HEK293 (cell line): ENCODE results near the gene SPZ1.

Experiments used
- CTCF ChIA-PET: fragments of 350-600 bp; formaldehyde crosslinking; extraction: SDS; loops from one replicate; lab custom pipeline; 2021; ENCODE audit warnings: antibody characterized with exemption; lab: Yijun Ruan, JAX
- POLR2A ChIA-PET: fragments of 300-600 bp; formaldehyde crosslinking; extraction: SDS; loops from one replicate; lab custom pipeline; 2020; ENCODE audit warnings: antibody characterized with exemption, inconsistent platforms; lab: Yijun Ruan, JAX
- H3K27ac ChIP-seq: fragments of 200-500 bp; sonication (Bioruptor generic); 2 replicates; pipeline ENCODE4 v1.5.1; 2014; ENCODE audit warnings: low read depth, low read length, control low read depth, inconsistent platforms; ENCODE audit errors: extremely low read depth
- H3K36me3 ChIP-seq, 2 experiments: fragments of 200-500 bp in 1 of 2; sonication (Bioruptor generic) in 1 of 2; 1 replicate in 1 of 2; 2 replicates in 1 of 2; pipeline ENCODE4 v1.5.1; 2014 to 2017; ENCODE audit warnings: inconsistent platforms in 2 of 2, low read length in 2 of 2; ENCODE audit not compliant: control insufficient read depth in 2 of 2, insufficient read depth in 1 of 2
- H3K4me1 ChIP-seq: fragments of 200-500 bp; sonication (Bioruptor generic); 2 replicates; pipeline ENCODE4 v1.5.1; 2014; ENCODE audit warnings: mild to moderate bottlenecking, low read length, inconsistent platforms; ENCODE audit not compliant: control insufficient read depth, insufficient read depth
- H3K4me3 ChIP-seq: 2 replicates; pipeline ENCODE4 v1.5.1; 2011; ENCODE audit warnings: low read depth, mild to moderate bottlenecking, control low read depth, low read length, moderate library complexity
- H3K9me3 ChIP-seq: fragments of 200-500 bp; sonication (Bioruptor generic); 2 replicates; pipeline ENCODE4 v1.5.1; 2014; ENCODE audit warnings: low read depth, low read length, inconsistent platforms; ENCODE audit not compliant: control insufficient read depth, insufficient read depth
- EGR2 ChIP-seq: fragments of 450-650 bp; formaldehyde crosslinking; IDR thresholded peaks from 2 replicates; pipeline ENCODE4 v1.5.1; 2016; ENCODE audit warnings: low read depth, missing biosample characterization, missing genetic modification characterization
- GFI1B ChIP-seq: fragments of 450-650 bp; formaldehyde crosslinking; IDR thresholded peaks from 2 replicates; pipeline ENCODE4 v1.5.1; 2016; ENCODE audit warnings: missing biosample characterization, missing genetic modification characterization
- GLI2 ChIP-seq: fragments of 450-650 bp; formaldehyde crosslinking; IDR thresholded peaks from 2 replicates; pipeline ENCODE4; 2017; ENCODE audit warnings: missing biosample characterization, missing genetic modification characterization, low read depth, borderline replicate concordance
- MEIS1 ChIP-seq: sonication (generic); formaldehyde crosslinking; IDR thresholded peaks from 2 replicates; pipeline ENCODE4 v1.8.1; 2022; ENCODE audit warnings: missing genetic modification reagents, mild to moderate bottlenecking, borderline replicate concordance
- MYNN ChIP-seq: fragments of 450-650 bp; formaldehyde crosslinking; IDR thresholded peaks from 2 replicates; pipeline ENCODE4 v1.5.1; 2016; ENCODE audit warnings: missing biosample characterization, missing genetic modification characterization, borderline replicate concordance
- TRIM28 ChIP-seq: IDR thresholded peaks from 2 replicates; pipeline ENCODE4 v1.6.1; 2011; ENCODE audit warnings: low read length, control low read depth, borderline replicate concordance
- ZNF266 ChIP-seq: fragments of 450-650 bp; formaldehyde crosslinking; IDR thresholded peaks from 2 replicates; pipeline ENCODE4 v1.5.1; 2016; ENCODE audit warnings: missing biosample characterization, missing genetic modification characterization, low read depth
- ZNF292 ChIP-seq: fragments of 450-650 bp; formaldehyde crosslinking; IDR thresholded peaks from 2 replicates; pipeline ENCODE4 v1.5.1; 2016; ENCODE audit warnings: low read depth, missing biosample characterization, missing genetic modification characterization, borderline replicate concordance
- ZNF311 ChIP-seq: fragments of 450-650 bp; formaldehyde crosslinking; IDR thresholded peaks from 2 replicates; pipeline ENCODE4 v1.5.1; 2017; ENCODE audit warnings: missing biosample characterization, missing genetic modification characterization, borderline replicate concordance
- ZNF350 ChIP-seq: fragments of 450-650 bp; formaldehyde crosslinking; IDR thresholded peaks from 2 replicates; pipeline ENCODE4 v1.5.0; 2017; ENCODE audit warnings: missing biosample characterization, mild to moderate bottlenecking, missing genetic modification characterization
- ZNF426 ChIP-seq: fragments of 450-650 bp; formaldehyde crosslinking; IDR thresholded peaks from 2 replicates; pipeline ENCODE4 v1.5.1; 2017; ENCODE audit warnings: missing biosample characterization, missing genetic modification characterization, mild to moderate bottlenecking, inconsistent platforms, moderate library complexity
- ZNF544 ChIP-seq: fragments of 450-650 bp; formaldehyde crosslinking; IDR thresholded peaks from 2 replicates; pipeline ENCODE4 v1.5.0; 2017; ENCODE audit warnings: missing biosample characterization, missing genetic modification characterization
- ZNF76 ChIP-seq: fragments of 450-650 bp; formaldehyde crosslinking; IDR thresholded peaks from 2 replicates; pipeline ENCODE4; 2016; ENCODE audit warnings: low read depth, missing biosample characterization, missing genetic modification characterization, borderline replicate concordance
- ZSCAN16 ChIP-seq: fragments of 450-650 bp; formaldehyde crosslinking; IDR thresholded peaks from 2 replicates; pipeline ENCODE4 v1.5.1; 2016; ENCODE audit warnings: missing biosample characterization, missing genetic modification characterization
- TF ChIP-seq, protein P1 (sequence below): fragments of 450-650 bp; formaldehyde crosslinking; IDR thresholded peaks from 2 replicates; pipeline ENCODE4 v1.5.1; 2016; ENCODE audit warnings: missing biosample characterization, missing genetic modification characterization
- TF ChIP-seq, protein P2 (sequence below): fragments of 450-650 bp; formaldehyde crosslinking; IDR thresholded peaks from 2 replicates; pipeline ENCODE4 v1.5.1; 2016; ENCODE audit warnings: missing biosample characterization, missing genetic modification characterization
- TF ChIP-seq, protein P3 (sequence below): fragments of 450-650 bp; formaldehyde crosslinking; IDR thresholded peaks from 2 replicates; pipeline ENCODE4 v1.5.0; 2017; ENCODE audit warnings: missing biosample characterization, missing genetic modification characterization, borderline replicate concordance
- TF ChIP-seq, protein P4 (sequence below): fragments of 450-650 bp; formaldehyde crosslinking; IDR thresholded peaks from 2 replicates; pipeline ENCODE4 v1.5.1; 2016; ENCODE audit warnings: missing biosample characterization, missing genetic modification characterization, borderline replicate concordance
- TF ChIP-seq, protein P5 (sequence below): fragments of 450-650 bp; formaldehyde crosslinking; IDR thresholded peaks from 2 replicates; pipeline ENCODE4 v1.5.1; 2016; ENCODE audit warnings: missing biosample characterization, missing genetic modification characterization

SPZ1 gene

DNA sequence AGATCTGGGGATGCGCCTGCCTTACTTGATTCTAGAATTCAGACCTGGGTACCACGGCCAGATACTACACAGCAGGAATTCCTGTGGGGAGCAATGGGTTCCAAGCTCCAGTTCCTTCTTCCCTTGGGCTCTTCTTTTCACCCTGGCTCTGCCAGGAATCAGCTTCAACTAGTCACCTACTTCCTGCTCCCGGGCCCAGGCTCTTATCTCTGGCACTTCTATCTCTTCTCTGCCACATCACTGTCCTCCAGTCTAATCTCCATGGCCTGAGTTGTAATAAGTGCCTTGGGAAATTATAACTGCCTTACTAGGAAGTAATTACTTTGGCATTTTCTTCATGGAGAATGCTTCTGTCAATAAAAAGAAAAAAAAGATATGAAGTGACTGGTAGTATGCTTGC is 37.7 kb upstream of the SPZ1 start:
- H3K36me3 ChIP-seq: no peaks in the 10 kb centered on the region
- TF ChIP-seq, protein P1, sequence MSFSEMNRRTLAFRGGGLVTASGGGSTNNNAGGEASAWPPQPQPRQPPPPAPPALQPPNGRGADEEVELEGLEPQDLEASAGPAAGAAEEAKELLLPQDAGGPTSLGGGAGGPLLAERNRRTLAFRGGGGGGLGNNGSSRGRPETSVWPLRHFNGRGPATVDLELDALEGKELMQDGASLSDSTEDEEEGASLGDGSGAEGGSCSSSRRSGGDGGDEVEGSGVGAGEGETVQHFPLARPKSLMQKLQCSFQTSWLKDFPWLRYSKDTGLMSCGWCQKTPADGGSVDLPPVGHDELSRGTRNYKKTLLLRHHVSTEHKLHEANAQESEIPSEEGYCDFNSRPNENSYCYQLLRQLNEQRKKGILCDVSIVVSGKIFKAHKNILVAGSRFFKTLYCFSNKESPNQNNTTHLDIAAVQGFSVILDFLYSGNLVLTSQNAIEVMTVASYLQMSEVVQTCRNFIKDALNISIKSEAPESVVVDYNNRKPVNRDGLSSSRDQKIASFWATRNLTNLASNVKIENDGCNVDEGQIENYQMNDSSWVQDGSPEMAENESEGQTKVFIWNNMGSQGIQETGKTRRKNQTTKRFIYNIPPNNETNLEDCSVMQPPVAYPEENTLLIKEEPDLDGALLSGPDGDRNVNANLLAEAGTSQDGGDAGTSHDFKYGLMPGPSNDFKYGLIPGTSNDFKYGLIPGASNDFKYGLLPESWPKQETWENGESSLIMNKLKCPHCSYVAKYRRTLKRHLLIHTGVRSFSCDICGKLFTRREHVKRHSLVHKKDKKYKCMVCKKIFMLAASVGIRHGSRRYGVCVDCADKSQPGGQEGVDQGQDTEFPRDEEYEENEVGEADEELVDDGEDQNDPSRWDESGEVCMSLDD: no peak
- TF ChIP-seq ZNF76 (tag by site-specific recombination): no peak
- no peak for TF ChIP-seq ZNF266 (tag by site-specific recombination)
- TF ChIP-seq GLI2 (tag by site-specific recombination): no peak
- no peak overlapping the region for H3K4me3 ChIP-seq
- H3K4me1 ChIP-seq: no peaks in the 10 kb centered on the region
- H3K27ac ChIP-seq: no peak overlapping the region
- ChIA-PET POLR2A (interaction anchor here (1.8 kb wide), 1 partner anchor 27 kb away, joined by 4 read pairs; the partner anchor contains the start of gene SERINC5), CTCF (no interaction called here)
- no peaks in the 10 kb centered on the region for H3K9me3 ChIP-seq

DNA sequence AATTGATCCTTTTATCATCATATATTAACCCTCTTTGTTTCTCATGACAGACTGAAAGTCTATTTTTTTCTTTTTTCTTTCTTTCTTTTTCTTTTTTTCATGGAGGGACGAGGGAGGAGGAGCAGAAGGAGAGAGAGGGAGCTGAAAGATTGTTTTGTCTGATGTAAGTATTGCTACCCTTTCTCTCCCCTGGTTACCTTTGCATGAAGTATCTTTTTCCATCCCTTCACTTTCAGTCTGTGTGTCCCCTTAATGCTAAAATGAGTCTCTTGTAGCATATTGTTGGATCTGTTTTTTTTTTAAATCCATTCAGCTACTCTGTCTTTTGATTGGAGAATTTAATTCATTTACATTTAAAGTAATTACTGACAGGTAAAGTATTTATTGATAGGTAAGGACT is 36.4 kb upstream of the SPZ1 start:
- H3K27ac ChIP-seq: no peak overlapping the region
- no peak for TF ChIP-seq ZSCAN16 (tag by site-specific recombination)
- TF ChIP-seq ZNF350 (tag by site-specific recombination): no peak
- no peak for TF ChIP-seq EGR2 (tag by site-specific recombination)
- no peak for TF ChIP-seq ZNF311 (tag by site-specific recombination)
- TF ChIP-seq, protein P2, sequence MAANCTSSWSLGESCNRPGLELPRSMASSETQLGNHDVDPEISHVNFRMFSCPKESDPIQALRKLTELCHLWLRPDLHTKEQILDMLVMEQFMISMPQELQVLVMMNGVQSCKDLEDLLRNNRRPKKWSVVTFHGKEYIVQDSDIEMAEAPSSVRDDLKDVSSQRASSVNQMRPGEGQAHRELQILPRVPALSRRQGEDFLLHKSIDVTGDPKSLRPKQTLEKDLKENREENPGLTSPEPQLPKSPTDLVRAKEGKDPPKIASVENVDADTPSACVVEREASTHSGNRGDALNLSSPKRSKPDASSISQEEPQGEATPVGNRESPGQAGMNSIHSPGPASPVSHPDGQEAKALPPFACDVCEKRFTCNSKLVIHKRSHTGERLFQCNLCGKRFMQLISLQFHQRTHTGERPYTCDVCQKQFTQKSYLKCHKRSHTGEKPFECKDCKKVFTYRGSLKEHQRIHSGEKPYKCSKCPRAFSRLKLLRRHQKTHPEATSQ (tag by site-specific recombination): no peak
- no peak for TF ChIP-seq TRIM28
- no peak for TF ChIP-seq MEIS1
- no peak for TF ChIP-seq ZNF426 (tag by site-specific recombination)
- TF ChIP-seq ZNF544 (tag by site-specific recombination): no peak
- TF ChIP-seq GFI1B (tag by site-specific recombination): no peak
- TF ChIP-seq, protein P3, sequence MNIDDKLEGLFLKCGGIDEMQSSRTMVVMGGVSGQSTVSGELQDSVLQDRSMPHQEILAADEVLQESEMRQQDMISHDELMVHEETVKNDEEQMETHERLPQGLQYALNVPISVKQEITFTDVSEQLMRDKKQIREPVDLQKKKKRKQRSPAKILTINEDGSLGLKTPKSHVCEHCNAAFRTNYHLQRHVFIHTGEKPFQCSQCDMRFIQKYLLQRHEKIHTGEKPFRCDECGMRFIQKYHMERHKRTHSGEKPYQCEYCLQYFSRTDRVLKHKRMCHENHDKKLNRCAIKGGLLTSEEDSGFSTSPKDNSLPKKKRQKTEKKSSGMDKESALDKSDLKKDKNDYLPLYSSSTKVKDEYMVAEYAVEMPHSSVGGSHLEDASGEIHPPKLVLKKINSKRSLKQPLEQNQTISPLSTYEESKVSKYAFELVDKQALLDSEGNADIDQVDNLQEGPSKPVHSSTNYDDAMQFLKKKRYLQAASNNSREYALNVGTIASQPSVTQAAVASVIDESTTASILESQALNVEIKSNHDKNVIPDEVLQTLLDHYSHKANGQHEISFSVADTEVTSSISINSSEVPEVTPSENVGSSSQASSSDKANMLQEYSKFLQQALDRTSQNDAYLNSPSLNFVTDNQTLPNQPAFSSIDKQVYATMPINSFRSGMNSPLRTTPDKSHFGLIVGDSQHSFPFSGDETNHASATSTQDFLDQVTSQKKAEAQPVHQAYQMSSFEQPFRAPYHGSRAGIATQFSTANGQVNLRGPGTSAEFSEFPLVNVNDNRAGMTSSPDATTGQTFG (tag by site-specific recombination): no peak
- TF ChIP-seq, protein P4, sequence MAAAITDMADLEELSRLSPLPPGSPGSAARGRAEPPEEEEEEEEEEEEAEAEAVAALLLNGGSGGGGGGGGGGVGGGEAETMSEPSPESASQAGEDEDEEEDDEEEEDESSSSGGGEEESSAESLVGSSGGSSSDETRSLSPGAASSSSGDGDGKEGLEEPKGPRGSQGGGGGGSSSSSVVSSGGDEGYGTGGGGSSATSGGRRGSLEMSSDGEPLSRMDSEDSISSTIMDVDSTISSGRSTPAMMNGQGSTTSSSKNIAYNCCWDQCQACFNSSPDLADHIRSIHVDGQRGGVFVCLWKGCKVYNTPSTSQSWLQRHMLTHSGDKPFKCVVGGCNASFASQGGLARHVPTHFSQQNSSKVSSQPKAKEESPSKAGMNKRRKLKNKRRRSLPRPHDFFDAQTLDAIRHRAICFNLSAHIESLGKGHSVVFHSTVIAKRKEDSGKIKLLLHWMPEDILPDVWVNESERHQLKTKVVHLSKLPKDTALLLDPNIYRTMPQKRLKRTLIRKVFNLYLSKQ: no peak
- TF ChIP-seq MYNN: no peak
- TF ChIP-seq, protein P5, sequence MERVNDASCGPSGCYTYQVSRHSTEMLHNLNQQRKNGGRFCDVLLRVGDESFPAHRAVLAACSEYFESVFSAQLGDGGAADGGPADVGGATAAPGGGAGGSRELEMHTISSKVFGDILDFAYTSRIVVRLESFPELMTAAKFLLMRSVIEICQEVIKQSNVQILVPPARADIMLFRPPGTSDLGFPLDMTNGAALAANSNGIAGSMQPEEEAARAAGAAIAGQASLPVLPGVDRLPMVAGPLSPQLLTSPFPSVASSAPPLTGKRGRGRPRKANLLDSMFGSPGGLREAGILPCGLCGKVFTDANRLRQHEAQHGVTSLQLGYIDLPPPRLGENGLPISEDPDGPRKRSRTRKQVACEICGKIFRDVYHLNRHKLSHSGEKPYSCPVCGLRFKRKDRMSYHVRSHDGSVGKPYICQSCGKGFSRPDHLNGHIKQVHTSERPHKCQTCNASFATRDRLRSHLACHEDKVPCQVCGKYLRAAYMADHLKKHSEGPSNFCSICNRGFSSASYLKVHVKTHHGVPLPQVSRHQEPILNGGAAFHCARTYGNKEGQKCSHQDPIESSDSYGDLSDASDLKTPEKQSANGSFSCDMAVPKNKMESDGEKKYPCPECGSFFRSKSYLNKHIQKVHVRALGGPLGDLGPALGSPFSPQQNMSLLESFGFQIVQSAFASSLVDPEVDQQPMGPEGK (tag by site-specific recombination): no peak
- TF ChIP-seq ZNF292: no peak
- TF ChIP-seq, all 188 proteins: peak for 0
- ChIA-PET CTCF (interaction anchor here (1.1 kb wide), 1 partner anchor 192 kb away, joined by 3 read pairs; no protein-coding TSS in a partner anchor), POLR2A (no interaction called here)
- H3K4me1 ChIP-seq: no peaks in the 10 kb centered on the region
- H3K4me3 ChIP-seq: no peak overlapping the region
- H3K36me3 ChIP-seq: no peaks in the 10 kb centered on the region
- no peaks in the 10 kb centered on the region for H3K9me3 ChIP-seq
